ENCODE measurements around the gene UAP1.

DNA sequence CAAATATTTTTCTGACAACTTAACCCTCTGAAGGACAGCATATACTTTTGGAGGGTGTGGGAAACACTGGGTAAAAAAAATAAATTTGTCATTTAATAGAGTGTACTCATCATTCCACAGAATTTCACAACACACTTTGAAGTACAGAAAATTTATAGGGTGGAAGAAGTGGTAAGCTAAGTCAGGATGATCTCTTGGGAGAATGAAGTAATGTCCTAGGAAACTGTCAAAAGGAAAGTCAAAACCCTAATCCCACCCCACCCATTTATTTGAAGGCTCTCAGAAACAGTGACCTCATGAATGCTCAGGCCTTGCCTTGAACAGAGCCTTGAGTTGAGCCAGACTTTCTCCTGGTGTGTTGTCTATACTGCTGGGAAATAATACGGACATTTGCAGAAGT, 7.3 kb upstream of the UAP1 start:
- TF ChIP-seq POLR2AphosphoS5 (IDR thresholded peaks at IDR 0.05; ENCODE audit: low read depth, low read length) = no peak
- TF ChIP-seq TAF1 (IDR thresholded peaks at IDR 0.05; ENCODE audit: borderline replicate concordance, insufficient read depth, low read length) = no peak
- TF ChIP-seq SIN3A (IDR thresholded peaks at IDR 0.05; ENCODE audit: borderline replicate concordance, insufficient read depth, low read length) = no peak
